GM18858 (cell line): Measurements from ENCODE around the gene IFIT3.
"Not testable (repeated sequence)": the region's sequence is repeated elsewhere in the genome, so short reads cannot be mapped to it uniquely, and the experiment has no call there.

Source experiments
- ATAC-seq: cut with Tn5 transposase; IDR thresholded peaks from one replicate; pipeline ENCODE4 v1.9.1; 2021; ENCODE audit not compliant: unreplicated experiment

IFIT3 gene

DNA sequence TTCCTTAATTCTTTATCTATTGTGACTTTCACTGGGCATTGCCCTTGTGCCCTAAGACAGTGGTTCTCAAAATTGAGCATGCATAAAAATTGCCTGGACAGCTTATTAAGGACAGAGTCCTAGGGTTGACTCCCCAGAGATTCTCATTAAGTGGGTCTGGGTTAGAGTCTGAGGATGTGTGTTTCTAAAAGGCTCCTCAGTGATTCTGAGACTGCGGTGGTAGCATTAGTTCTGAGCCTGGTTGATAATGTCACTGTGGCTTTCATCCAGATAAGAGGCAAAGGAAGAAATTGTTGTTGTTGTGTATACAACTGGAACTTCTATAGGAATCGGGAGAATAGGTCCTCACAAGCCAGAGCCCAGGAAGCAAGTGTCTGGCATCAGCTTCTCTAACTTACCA is 24.6 kb upstream of the IFIT3 start:
- no peak for ATAC-seq

DNA sequence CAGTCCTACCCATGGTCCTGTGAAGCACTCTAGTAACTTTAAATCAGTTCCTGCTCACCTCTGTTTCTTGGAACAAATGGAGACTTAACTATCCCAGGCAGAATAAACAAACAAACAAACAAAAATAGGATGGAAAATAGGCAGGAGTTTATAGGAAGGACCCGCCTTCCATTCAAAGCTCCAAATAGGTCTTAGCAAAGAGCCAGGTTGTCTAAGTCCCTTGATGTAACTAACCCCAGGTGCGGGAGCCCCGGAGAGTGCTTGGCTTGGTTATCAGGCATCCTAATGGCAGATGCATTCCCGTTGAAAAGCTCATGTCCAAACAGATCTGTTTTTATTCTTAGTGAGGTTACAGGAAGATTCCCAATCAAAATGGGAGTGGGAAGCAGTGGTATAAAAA is 23.8 kb upstream of the IFIT3 start:
- no peak for ATAC-seq

GRCh38 chr10:89304446-89304845 is 23.4 kb upstream of the IFIT3 start:
- no peak for ATAC-seq

- no peak for ATAC-seq
These were observed 22.9 kb upstream of the IFIT3 start for GRCh38 chr10:89304925-89305324.

GRCh38 chr10:89305766-89306433 is 21.9 kb upstream of the IFIT3 start:
- ATAC-seq, result no peak

DNA sequence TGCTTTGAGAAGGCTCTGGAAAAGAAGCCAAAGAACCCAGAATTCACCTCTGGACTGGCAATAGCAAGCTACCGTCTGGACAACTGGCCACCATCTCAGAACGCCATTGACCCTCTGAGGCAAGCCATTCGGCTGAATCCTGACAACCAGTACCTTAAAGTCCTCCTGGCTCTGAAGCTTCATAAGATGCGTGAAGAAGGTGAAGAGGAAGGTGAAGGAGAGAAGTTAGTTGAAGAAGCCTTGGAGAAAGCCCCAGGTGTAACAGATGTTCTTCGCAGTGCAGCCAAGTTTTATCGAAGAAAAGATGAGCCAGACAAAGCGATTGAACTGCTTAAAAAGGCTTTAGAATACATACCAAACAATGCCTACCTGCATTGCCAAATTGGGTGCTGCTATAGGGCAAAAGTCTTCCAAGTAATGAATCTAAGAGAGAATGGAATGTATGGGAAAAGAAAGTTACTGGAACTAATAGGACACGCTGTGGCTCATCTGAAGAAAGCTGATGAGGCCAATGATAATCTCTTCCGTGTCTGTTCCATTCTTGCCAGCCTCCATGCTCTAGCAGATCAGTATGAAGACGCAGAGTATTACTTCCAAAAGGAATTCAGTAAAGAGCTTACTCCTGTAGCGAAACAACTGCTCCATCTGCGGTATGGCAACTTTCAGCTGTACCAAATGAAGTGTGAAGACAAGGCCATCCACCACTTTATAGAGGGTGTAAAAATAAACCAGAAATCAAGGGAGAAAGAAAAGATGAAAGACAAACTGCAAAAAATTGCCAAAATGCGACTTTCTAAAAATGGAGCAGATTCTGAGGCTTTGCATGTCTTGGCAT is 21.1 kb upstream of the IFIT3 start:
- ATAC-seq, result no peak

DNA sequence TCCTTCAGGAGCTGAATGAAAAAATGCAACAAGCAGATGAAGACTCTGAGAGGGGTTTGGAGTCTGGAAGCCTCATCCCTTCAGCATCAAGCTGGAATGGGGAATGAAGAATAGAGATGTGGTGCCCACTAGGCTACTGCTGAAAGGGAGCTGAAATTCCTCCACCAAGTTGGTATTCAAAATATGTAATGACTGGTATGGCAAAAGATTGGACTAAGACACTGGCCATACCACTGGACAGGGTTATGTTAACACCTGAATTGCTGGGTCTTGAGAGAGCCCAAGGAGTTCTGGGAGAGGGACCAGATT is 20.6 kb upstream of the IFIT3 start:
- no peak for ATAC-seq

GRCh38 chr10:89308266-89308665 is 19.5 kb upstream of the IFIT3 start:
- ATAC-seq, result no peak

DNA sequence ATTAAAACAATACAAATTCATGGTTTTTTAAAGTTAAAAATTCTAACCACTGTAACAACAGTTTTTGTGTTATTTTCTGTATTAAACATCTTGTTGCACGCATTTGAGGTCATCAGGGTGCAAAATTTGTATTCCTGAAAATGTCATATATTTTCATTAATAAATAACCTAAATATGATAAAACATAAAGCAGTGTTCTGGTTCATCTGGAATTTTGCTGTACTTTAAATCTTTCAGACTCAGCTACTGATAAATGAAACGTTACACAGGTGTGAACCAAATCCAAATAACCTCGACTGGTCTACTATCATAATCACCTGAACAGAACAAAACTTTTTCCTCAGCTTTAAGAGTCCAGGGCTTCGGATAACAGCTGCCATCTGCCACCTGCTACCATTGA is 19.1 kb upstream of the IFIT3 start:
- ATAC-seq, result no peak

DNA sequence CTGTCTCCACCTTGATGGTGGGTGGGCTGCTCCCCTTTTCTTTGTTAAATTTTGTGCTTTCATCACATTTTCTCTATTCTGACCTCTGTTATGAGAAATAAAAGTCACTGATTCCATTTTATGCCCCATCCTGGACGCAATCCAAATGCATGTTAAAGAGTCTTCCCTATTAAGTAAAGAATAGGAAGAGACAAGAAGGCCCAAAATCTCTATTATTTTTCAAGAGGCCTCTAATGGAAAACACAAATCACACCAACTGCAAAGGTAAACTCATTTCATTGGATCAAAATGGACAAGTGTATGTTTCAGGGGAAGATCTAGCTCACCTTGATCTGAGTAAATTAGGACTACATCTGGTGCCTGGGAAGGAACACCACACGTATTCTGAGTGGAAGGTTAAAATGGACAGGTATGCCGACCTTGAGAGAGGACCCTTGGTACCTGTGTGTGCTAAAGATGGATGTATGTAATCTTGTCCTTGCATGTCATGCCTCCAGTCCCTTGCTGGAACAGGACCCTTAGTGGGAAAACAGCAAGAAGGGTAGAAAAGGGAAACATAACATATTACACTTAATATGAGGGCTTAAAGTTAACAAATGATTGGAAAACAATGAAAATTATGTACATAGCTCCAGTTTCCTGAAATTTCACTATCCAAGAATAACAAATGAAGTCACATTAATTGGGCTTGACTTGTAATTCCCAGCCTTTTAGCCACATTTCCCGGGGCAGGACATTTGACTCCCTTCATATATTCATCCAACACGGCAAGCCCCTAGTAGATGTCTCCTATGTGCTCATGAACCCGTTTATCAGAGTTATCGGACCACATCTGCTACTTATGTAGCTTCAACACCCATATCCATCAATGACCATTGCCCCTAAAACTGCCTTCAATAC is 18.4 kb upstream of the IFIT3 start:
- no peak for ATAC-seq

DNA sequence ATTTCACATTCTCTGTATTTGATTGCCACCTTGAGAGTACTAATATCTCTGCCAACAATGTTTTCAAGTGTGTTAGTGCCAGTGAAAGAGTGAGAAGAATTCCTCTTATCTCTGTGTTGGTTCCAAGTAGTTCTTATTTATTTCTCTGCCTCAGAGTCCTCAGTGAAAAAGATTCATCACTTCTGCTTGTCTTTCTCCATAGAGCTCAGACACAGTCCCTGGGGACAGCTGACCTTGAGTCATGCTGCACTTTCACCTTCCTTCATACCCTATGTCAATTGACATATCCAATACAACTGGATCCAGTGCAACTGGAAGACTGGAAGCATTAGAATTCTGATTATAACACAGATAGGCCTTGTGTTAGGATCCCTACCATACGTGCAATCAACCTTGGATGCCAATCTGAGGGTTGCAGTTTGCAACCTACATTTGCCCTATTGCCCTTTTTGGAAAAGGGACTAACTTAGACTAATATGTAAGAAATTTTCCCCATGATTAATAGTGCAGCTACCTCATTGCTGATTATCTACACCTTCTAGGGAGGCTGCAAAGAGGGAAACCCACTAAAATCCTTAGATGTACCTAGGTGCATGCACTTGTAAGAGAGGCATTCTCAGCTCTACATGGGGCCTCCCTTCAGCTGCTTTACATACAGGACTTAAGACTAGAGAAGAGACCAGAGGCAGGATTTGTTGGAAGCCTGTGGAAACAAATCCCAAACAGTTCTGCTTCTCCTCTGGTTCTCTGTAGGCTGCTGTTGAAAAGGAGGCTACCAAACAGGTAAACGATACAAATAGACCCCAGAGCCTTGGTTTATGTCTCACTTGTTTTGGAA is 17.5 kb upstream of the IFIT3 start:
- ATAC-seq, result no peak

DNA sequence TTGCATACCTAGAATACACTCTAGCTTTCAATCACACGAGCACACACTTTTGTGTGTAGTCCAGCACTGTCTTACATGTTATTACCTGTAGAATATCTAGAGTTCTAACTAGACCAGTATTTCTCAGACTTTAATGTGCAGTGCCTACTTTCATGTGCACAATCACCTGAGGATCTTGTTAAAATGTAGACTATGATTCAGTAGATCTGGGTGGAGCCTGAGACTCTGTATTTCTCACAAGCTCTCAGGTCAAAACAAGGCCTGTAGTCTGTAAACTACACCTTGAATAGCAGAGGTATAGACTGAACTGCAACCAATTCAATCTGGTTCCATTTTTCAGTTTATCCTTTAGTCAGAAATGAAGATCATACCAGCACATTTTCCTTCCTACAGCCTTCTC is 14.8 kb upstream of the IFIT3 start:
- ATAC-seq, result no peak

- no peak for ATAC-seq
These were observed 13.1 kb upstream of the IFIT3 start for GRCh38 chr10:89314676-89315075.

DNA sequence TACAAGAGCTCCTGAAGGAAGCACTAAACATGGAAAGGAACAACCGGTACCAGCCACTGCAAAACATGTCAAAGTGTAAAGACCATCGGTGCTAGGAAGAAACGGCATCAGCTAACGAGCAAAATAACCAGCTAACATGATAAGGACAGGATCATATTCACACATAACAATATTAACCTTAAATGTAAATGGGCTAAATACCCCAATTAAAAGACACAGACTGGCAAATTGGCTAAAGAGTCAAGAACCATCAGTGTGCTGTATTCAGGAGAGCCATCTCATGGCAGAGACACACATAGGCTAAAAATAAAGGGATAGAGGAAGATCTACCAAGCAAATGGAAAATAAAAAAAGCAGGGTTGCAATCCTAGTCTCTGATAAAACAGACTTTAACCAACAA is 9.8 kb upstream of the IFIT3 start:
- not testable (repeated sequence) for ATAC-seq

DNA sequence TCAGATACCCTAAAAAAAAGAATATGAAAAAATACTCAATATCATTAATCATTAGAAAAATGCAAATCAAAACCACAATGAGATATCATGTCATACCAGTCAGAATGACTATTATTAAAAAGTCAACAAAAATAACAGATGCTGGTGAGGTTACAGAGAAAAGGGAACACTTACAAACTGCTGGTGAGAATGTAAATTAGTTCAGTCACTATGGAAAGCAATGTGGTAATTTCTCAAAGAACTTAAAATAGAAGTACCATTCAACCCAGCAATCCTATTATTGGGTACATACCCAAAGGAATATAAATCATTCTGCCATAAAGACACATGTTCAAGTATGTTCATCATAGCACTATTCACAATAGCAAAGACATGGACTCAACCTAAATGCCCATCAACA is 2.7 kb upstream of the IFIT3 start:
- not testable (repeated sequence) for ATAC-seq

DNA sequence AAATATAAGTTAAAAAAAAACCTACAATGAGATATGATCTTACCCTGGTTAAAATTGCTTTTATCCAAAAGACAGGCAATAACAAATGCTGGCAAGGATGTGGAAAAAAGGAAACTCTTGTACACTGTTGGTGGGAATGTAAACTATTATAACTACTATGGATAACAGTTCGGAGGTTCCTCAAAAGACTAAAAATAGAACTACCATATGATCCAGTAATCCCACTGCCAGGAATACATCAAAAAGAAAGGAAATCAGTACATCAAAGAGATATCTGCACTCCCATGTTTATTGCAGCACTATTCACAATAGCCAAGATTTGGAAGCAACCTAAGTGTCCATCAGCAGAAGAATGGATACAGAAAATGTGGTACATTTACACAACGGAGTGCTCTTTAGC is 1.9 kb upstream of the IFIT3 start:
- ATAC-seq, result not testable (repeated sequence)

DNA sequence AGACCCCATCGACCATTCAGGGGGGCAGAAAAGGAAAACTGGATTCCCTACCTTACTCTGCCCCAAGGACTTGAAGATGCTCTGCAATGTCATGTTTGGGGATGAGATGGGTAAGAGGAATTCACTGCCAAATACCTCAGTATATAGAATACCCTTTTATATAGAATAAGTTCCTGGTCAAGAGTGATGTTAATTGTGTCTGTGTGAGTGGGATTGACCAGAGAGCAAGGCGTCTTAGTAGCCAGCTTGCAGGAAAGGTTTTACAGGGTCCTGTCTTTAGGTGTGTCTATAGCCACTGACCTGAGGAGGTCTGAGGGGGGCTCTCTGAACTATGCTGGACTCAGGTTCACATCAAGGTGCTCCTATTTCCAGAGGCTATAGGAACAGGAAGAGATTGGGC is 1.4 kb downstream of the IFIT3 start:
- ATAC-seq, result no peak

- not testable (repeated sequence) for ATAC-seq
These were observed 2.2 kb downstream of the IFIT3 start for GRCh38 chr10:89330014-89330413.

DNA sequence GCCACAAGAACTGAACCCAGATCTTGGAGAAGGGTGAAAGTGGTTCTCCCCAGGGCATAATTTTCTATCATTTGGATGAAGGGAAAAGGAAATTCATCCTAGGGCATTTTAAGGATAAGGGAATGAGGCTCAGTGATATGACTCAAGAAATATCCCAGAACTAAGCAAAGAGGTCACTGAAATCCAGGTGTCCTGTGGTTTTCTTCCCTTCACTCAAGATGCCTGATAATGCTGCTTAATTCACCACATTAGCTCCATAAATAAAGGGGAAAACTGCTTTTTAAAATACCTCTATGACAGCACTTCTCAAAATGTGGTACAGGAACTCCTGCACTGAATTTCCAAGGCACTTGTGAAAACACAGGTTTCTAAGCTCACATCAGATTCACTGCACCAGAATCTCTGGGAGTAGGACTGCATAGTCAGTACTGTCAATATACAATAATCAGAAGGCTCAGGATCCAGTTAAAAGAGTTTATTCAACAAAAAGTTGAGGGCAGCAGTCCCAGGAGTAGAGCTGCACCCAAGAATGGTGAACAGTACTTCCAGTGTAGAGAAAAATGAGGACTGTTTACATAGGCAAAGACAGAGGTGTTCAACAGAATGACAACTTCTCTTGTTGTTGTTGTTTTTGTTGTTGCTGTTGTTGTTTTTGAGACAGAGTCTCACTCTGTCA is 2.9 kb downstream of the IFIT3 start:
- ATAC-seq, result no peak

GRCh38 chr10:89331487-89332122 is 3.8 kb downstream of the IFIT3 start:
- not testable (repeated sequence) for ATAC-seq
